Inflammatory macrophage treated with lipopolysaccharide for 1 hour (primary cell): ENCODE data around the gene CEP85L.

ENCODE experiments used
- DNase-seq, 2 donors: peaks; one replicate each; pipeline ENCODE4 v3.0.0-alpha.2; 2020 to 2022

CEP85L gene

DNA sequence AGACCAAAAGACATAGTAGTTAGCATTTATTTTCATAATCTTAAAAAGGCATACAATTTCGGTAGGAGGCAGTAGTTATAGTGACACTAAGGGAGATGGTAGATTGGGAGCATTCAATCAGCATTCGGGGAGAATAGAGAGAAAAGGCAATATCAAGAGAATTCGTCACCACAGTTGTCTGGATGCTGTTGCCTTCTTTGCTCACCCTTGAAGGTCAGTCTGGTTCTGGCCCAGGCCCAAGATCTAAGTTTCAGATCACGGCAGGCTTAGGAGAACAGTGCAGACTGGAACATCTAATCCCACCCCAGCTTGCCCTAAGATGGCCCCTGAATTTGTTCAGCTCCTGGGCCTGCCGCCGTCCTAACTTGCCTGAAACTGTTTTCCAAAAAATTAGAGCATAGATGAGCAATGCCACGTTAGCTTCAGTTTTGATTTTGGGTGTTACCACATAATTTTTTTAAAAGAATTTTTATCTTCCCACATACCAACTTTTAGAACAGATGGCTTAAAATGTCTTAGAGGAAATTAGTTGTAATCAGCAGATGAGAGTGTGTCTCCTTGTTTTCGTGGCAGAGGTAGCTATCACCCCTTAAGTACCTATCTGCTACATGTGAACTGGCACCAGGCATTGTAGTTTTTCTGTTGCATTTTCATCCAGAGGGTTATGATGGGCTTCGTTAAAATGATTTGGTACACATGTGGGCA, 8.3 kb upstream of the CEP85L start:
- no peak for DNase-seq

- no peak for DNase-seq
Observed at GRCh38 chr6:118656847-118657451, 5.6 kb upstream of the CEP85L start.

GRCh38 chr6:118652051-118652615, 742 bp upstream of the CEP85L start:
- DNase-seq = no peak

DNA sequence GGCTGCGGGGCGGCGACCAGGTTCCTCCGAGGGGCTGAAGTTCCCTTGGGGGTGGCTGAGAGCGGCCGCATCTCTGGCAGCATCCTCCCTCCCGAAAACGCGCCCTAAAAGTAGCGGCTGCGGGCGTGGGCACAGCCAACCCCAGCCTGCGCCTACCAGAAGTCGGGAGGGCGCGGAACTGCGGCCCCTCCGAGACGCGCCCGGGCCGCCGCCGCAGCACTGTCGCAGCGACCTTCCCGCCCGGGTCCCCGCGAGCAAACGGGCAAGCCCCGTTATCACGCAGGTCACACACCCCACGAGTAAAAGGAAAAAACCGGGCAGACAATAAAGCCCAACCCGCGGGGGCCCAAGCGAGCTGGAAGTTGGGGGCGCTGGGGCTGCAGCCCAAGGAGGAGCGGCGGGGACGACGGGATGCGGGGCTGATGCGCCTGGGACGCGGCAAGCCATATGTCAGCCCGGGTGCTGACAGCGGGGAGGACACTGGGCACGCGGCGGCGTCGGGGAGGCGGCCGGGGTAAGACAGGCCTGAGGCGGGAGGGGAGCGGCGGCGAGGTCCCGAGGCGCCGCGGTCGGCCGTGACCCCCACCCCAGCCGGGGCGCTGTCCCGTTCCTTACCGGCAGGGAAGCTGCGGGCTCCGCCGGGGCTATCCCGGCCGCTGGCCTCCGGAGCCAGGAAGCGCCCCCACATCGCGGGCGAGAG, 659 bp downstream of the CEP85L start:
- peak; percentile 29 to 47 for DNase-seq

DNA sequence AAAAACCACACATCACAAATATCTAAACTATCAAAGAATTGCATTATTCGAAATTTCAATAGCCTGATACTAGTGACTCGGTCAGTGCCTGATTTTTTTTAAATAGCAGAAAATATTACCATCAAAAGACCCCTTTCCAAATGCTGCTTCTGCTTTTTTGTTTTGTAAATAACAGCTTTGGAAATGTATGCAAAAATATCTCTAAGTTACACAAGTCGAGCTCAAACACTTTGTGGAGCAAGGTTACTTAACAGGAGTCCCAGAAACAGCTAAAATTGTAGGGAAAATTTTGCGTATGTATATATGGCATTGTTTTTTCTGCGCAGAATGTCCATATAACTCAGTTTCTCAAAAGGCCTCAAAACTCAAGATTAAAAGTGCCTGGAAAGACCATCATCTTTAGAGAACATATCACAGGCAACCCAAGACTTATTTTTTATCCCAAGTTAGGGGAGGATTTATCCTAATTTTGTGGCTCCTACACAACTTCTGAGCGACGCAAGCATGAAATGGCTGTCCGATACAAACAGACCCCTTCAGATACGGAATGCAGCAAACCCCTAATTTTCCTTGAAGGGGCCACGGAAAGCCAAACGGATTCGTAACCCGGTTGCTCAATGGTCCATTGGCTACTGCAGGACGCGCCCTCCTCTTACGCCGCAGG, 1.3 kb downstream of the CEP85L start:
- DNase-seq = peak; percentile 22 to 44

DNA sequence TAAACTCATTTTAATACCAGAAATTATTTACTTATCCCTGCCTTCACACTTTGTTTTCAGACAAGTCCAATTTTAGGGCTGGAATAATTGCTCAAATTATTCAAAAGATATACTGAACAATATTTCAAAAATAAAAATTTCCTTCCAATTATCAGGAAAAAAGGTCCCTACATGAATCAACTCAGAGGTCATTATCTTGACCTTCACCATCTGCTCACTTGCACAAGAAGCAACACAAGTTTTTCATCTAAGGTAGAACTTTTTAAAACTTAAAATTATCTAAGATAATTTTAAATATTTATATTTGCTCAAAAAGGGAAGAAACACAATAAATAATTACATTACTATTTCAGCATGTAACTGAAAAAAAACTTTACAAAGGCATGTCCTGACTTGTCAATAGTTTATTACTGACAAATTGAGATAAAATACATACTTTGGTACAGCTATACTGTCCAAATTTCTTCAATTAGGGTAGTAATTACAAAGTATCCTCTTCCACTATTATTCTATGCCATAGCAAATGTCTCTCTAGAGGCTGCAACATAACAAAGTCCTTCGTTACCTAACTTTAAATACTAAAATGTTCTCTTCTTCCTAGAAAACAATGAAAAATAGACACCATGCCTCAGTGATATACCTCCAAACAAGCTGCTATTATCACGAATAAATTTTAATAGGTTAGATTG, 2.4 kb downstream of the CEP85L start:
- no peak for DNase-seq

DNA sequence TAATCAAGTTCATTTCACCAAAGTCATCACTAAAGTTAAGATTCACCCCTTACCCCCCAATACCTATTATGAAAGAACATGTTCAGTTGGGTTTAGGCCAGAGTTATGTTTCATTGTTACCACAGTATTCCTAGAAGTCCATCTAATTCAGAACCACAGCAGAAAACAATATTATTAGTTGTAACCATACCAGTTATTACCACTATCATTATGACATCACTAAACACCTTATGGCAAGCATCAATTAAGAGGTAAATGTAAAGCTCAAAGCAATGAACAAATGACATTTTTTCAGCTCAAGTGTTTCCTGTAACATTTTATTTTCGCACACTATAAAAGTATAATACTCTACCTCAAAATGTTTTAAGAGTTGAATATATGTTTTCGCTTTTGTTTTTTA, 4.4 kb downstream of the CEP85L start:
- DNase-seq = no peak

DNA sequence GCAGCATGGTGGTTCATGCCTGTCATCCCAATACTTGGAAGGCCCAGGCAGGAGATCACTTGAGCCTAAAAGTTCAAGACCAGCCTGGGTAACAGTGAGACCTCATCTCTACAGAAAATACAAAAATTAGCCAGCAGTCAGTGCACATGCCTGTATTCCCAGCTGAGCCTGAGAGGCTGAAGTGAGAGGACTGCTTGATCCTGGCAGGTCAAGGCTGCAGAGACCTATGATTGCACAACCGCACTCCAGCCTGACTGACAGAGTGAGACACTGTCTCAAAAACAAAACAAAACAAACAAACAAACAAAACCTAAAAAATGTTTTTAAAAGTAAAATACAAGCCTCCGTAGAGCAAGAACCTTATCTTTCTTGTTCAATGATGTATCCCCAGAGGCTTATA, 6.0 kb downstream of the CEP85L start:
- DNase-seq = no peak

- DNase-seq = no peak
Observed at GRCh38 chr6:118644007-118644406, 7.4 kb downstream of the CEP85L start.

DNA sequence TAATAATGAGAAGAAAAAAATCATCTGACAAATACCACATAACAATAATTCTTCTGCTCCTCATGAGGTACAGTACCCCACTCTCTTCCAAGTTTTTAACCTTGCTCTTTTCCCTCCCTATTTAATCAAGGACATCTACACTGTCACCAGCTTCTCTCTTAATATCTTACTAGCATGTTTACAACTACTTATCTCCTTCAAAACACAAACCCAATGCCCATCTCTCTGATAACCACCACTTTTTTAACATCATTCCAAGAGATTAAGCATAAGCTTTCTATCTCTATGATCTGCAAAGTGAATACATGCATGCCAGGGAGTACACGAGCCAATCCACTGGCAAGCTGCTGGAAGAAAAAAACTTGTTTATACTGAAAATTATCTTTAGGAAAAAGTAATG, 10.3 kb downstream of the CEP85L start:
- DNase-seq = no peak

DNA sequence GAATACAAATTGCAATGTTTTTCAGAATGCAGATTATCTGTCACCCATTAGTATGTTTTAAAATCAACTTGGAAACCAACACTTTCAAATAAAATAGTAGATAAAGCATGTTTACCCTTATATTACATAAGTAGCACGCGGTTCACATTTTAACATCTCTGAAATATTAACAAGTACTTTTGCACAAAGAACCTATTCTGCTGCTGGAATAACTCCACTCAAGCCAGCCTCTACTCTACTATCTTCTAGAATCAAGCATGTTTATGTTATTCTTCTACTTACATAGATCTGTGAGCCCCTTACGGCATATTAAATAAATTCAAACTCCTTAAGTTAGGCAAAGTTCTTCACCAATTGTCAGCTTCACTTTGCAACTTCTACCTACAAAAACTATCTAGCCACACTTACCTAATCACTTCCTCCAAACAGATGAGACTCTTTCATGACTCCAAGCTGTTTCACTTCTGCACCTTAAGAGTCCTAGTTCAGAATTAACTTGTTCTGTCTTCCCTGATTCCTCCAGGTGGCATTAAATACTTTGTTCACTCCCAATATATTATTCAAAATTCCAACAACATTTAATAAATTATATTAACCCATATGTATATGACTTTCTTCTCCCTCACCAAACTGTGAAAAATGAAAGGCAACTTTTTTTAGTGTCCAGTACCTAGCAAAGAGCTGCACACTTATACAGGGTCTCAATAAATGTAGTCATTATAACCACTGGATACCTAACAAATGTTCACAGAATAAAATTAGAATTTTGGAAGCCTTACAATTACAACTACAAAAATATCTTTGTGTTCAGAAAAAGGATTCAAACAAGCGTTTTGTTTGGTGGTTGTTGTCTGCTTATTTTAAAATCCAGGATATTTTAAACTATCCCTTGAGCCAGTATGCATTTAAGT, 12.1 kb downstream of the CEP85L start:
- no peak for DNase-seq

- no peak for DNase-seq
Observed at GRCh38 chr6:118638288-118638687, 13.1 kb downstream of the CEP85L start.

- no peak for DNase-seq
Observed at GRCh38 chr6:118635909-118636735, 15.3 kb downstream of the CEP85L start.

GRCh38 chr6:118632359-118632758, 19.0 kb downstream of the CEP85L start:
- peak in 1 of 2 donors; percentile 3 for DNase-seq

GRCh38 chr6:118630923-118631322, 20.5 kb downstream of the CEP85L start:
- no peak for DNase-seq

DNA sequence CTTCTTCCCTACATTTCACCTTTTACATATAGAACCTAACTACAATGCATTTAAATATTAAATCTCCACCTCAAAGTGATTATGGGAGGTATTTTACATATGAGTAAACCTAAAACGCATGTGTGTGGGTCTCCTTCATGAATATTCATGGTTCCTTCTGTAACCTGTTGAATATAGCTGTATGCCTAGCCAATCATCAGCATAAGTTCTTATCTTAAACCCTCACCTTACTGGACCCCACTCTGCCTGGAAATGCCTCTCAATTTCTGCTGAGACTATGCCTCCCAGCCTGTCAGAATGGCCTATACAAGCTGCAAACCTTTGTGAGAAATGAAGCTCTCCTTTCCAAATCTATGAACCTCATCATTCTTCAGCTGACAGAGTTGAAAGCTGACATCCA, 21.3 kb downstream of the CEP85L start:
- no peak for DNase-seq

- no peak for DNase-seq
Observed at GRCh38 chr6:118627724-118628123, 23.7 kb downstream of the CEP85L start.

- DNase-seq = no peak
Observed at GRCh38 chr6:118625833-118626232, 25.6 kb downstream of the CEP85L start.

DNA sequence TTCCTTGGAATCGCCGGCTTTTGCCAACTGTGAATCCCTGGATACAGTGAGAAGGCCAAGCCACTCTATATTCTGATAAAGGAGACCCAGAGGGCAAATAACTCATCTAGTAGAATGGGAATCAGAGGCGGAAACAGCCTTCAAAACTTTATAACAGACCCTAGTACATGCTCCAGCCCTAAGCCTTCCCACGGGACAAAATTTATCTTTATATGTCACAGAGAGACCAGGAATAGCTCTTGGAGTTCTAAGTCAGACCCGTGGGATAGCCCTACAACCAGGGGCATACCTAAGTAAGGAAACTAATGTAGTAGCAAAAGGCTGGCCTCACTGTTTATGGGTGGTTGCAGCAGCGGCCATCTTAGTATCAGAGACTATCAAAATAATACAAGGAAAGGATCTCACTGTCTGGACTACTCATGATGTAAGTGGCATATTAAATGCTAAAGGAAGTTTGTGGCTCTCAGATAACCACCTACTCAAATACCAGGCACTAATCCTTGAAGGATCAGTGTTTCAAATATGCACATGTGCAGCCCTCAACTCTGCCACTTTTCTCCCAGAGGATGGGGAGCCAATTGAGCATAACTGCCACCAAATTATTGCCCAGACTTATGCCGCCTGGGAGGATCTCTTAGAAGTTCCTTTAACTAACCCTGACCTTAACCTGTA, 29.5 kb downstream of the CEP85L start:
- no peak for DNase-seq

DNA sequence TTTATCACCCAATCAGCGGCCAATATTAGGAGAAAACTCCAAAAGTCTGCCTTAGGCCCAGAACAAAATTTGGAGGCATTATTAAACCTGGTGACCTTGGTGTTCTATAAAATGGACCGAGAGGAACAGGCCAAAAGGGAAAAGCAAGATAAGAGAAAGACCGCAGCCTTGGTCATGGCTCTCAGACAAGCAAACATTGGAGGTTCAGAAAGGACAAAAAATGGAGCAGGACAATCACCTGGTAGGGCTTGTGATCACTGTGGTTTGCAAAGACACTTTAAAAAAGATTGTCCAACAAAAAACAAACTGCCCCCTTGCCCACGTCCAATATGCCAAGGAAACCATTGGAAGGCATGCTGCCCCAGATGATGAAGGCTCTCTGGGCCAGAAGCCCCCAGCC, 31.2 kb downstream of the CEP85L start:
- no peak for DNase-seq
